ENCODE results near the gene DNM3.

DNM3 gene

DNA sequence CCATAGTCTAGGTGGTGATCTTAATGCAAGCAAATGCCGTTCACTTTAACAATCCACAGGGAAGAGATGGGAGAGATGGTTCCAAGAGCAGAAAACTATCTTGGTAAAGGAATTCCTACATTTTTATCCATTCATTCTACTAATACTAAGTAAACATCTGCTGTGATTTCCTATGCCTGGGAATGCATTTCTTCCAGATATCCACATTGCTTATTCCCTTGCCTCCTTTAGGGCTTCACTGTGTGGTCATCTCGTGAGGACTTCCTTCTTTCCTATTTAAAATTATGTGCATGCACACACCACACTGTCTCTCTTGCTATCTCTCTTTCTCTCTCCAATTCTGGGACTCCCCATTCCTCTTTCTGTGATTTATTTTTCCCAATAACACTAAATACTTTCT, 380.1 kb downstream of the DNM3 start:
- H3K36me3 ChIP-seq (replicated peaks), result no peaks in the 10 kb centered on the region
- no peak for DNase-seq (ENCODE audit: low spot score in 2 of 2)
- no peaks in the 10 kb centered on the region for H3K9me3 ChIP-seq
- in situ Hi-C loops (cut with MboI; ENCODE audit: low sequenced_read_pairs), result no loop called here
- no peak overlapping the region for H3K4me3 ChIP-seq
- H3K4me1 ChIP-seq, result no peaks in the 10 kb centered on the region
- H3K27me3 ChIP-seq (ENCODE audit: low read depth), result peaks cover 5% of the 10 kb centered on the region

DNA sequence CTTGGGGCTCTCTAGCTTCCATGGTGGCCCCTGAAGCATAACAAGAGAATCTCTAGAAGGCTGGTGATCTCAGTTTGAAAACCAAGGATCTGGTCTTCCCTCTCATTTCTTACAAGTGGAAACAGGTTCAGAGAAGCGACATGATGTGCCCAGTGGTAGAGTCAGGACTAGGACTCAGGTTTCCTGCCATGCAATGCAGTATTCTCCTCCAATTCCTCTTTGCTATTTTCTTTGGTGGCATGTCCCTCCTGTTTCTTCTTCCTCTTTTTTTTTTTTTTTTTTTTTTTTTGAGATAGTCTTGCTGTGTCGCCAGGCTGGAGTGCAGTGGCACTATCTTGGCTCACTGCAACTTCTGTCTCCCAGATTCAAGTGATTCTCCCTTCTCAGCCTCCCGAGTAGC, 383.6 kb downstream of the DNM3 start:
- DNase-seq (ENCODE audit: low spot score in 2 of 2), result no peak
- H3K36me3 ChIP-seq (replicated peaks), result no peaks in the 10 kb centered on the region
- H3K9me3 ChIP-seq, result no peaks in the 10 kb centered on the region
- H3K4me3 ChIP-seq, result no peak overlapping the region
- peaks cover 5% of the 10 kb centered on the region; the same call in 1 of the 2 replicates for H3K27me3 ChIP-seq (ENCODE audit: low read depth)
- in situ Hi-C loops (cut with MboI; ENCODE audit: low sequenced_read_pairs), result no loop called here
- H3K4me1 ChIP-seq, result no peaks in the 10 kb centered on the region

DNA sequence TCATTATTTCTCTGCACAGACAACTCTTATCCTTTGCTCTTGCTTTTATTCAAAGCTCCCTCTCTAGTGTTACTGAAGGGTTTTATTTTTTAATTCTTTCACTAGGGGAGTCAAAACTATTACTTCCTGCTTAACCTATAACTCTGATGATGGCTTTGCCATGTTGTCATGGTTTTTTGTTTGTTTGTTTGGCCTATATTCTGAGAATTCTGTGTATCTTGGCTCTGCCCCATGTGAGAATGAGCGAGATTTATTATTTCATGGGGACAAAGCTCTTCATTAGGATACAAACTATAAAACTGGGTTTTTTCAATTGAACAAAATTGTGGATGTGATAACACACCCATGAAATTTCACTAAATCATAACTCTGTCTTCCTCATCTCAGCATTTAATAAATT, 388.6 kb downstream of the DNM3 start:
- Histone ChIP-seq H3K4me3 (no peak overlapping the region), H3K4me1 (no peaks in the 10 kb centered on the region), H3K36me3 (replicated peaks) (no peaks in the 10 kb centered on the region), H3K9me3 (no peaks in the 10 kb centered on the region), H3K27me3 (ENCODE audit: low read depth) (no peaks in the 10 kb centered on the region)
- DNase-seq (ENCODE audit: low spot score in 2 of 2), result no peak
- in situ Hi-C loops (cut with MboI; ENCODE audit: low sequenced_read_pairs), result no loop called here

DNA sequence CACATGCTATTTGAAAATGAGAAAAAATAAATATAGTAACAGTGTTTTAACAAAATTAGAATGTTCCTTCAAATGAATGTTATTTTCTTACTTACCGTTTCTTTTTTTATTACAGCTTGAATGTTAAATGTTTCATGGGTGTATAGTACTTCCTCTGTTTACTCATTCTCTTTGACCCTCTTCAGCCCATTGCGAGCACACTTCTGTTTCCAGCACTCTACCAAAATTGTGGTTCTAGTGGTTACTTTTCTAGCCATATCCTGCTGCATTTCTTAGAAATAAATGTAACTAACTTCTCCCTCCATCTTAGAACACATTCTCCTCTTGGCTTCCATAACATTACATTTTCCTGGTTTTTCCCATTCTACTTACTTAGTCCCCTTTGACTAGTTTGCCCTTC, 389.2 kb downstream of the DNM3 start:
- Histone ChIP-seq H3K36me3 (replicated peaks) (no peaks in the 10 kb centered on the region), H3K4me1 (no peaks in the 10 kb centered on the region), H3K27me3 (ENCODE audit: low read depth) (no peaks in the 10 kb centered on the region), H3K4me3 (no peak overlapping the region), H3K9me3 (no peaks in the 10 kb centered on the region)
- no peak for DNase-seq (ENCODE audit: low spot score in 2 of 2)
- in situ Hi-C loops (cut with MboI; ENCODE audit: low sequenced_read_pairs), result no loop called here

GRCh38 chr1:172236958-172237357, 395.7 kb downstream of the DNM3 start:
- H3K9me3 ChIP-seq, result no peaks in the 10 kb centered on the region
- H3K36me3 ChIP-seq (replicated peaks), result no peaks in the 10 kb centered on the region
- no peaks in the 10 kb centered on the region; the same call in 1 of the 2 replicates for H3K4me1 ChIP-seq
- H3K27me3 ChIP-seq (ENCODE audit: low read depth), result no peaks in the 10 kb centered on the region
- H3K4me3 ChIP-seq, result no peak overlapping the region
- in situ Hi-C loops (cut with MboI; ENCODE audit: low sequenced_read_pairs), result no loop called here
- no peak for DNase-seq (ENCODE audit: low spot score in 2 of 2)

DNA sequence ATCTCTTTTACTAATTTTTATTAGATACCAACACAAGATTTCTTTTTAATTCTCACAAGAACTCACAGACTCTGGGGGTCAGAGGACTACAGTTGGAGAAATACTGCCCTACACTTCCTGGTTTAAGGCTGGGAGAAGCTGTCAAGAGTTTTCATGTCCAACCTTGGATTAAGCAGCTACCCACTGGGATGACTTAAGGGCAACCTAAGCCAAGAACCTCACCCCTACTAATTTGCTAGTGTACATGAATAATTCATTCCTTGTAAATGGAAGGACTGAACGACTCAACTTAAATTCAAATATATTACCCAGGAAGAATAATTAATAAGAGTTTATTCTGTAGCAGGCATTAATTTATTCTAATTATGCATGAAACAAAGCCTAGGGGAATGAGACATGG, 396.9 kb downstream of the DNM3 start:
- H3K27me3 ChIP-seq (ENCODE audit: low read depth), result no peaks in the 10 kb centered on the region
- no peaks in the 10 kb centered on the region for H3K9me3 ChIP-seq
- no peaks in the 10 kb centered on the region for H3K36me3 ChIP-seq (replicated peaks)
- in situ Hi-C loops (cut with MboI; ENCODE audit: low sequenced_read_pairs), result no loop called here
- H3K4me3 ChIP-seq, result no peak overlapping the region
- H3K4me1 ChIP-seq, result no peaks in the 10 kb centered on the region; the same call in 1 of the 2 replicates
- DNase-seq (ENCODE audit: low spot score in 2 of 2), result no peak

GRCh38 chr1:172238965-172239364, 397.7 kb downstream of the DNM3 start:
- Histone ChIP-seq H3K36me3 (replicated peaks) (no peaks in the 10 kb centered on the region), H3K9me3 (no peaks in the 10 kb centered on the region), H3K4me1 (no peaks in the 10 kb centered on the region; the same call in 1 of the 2 replicates), H3K27me3 (ENCODE audit: low read depth) (no peaks in the 10 kb centered on the region), H3K4me3 (no peak overlapping the region)
- peak in 1 of 2 experiments; percentile 13 for DNase-seq (ENCODE audit: low spot score in 2 of 2)
- in situ Hi-C loops (cut with MboI; ENCODE audit: low sequenced_read_pairs), result no loop called here

DNA sequence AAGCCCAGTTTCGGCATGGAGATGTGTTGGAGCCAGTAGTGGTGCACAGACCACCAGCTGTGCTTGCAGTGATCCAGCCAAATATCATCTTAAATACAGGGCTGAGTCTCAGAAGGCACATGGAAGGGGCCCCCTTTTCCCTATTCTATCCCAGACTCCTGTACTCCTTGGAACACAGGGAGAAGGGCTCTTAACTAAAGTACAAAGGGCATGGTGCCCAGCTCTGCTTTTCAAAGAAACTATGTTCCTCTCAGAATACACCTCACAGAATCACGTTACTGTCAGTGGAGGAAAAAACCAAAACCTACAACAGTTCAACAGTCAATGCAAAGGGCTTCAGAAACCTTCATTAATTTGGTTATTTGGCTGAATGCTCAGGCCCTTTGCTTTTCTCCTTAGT, 398.6 kb downstream of the DNM3 start:
- Histone ChIP-seq H3K4me3 (no peak overlapping the region), H3K36me3 (replicated peaks) (no peaks in the 10 kb centered on the region), H3K9me3 (no peaks in the 10 kb centered on the region), H3K27me3 (ENCODE audit: low read depth) (no peaks in the 10 kb centered on the region), H3K4me1 (no peaks in the 10 kb centered on the region; the same call in 1 of the 2 replicates)
- DNase-seq (ENCODE audit: low spot score in 2 of 2), result no peak
- in situ Hi-C loops (cut with MboI; ENCODE audit: low sequenced_read_pairs), result no loop called here

GRCh38 chr1:172241540-172241939, 400.2 kb downstream of the DNM3 start:
- Histone ChIP-seq H3K27me3 (ENCODE audit: low read depth) (no peaks in the 10 kb centered on the region), H3K4me1 (no peaks in the 10 kb centered on the region; the same call in 1 of the 2 replicates), H3K4me3 (no peak overlapping the region), H3K36me3 (replicated peaks) (no peaks in the 10 kb centered on the region), H3K9me3 (no peaks in the 10 kb centered on the region)
- no peak for DNase-seq (ENCODE audit: low spot score in 2 of 2)
- in situ Hi-C loops (cut with MboI; ENCODE audit: low sequenced_read_pairs), result no loop called here

DNA sequence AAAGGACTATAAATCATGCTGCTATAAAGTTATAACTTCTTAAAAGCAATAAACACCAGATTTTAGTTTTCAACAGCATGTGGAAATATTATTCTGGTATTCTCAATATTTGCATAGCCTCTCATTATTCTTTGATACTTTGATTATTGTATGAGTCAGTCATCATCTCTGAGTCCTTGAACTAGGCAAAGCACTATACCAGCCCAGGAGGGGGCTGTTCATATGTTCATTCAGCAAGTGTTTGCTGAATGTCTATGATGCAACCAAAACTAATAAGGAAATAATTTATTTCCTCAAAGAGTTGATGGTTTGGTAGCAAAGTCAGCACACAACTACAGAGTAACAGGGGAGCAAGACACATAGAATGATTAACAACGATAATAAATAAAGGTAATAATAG, 403.6 kb downstream of the DNM3 start:
- Histone ChIP-seq H3K4me3 (no peak overlapping the region), H3K9me3 (no peaks in the 10 kb centered on the region), H3K36me3 (replicated peaks) (no peaks in the 10 kb centered on the region), H3K4me1 (no peaks in the 10 kb centered on the region), H3K27me3 (ENCODE audit: low read depth) (no peaks in the 10 kb centered on the region)
- DNase-seq (ENCODE audit: low spot score in 2 of 2), result no peak
- in situ Hi-C loops (cut with MboI; ENCODE audit: low sequenced_read_pairs), result no loop called here

DNA sequence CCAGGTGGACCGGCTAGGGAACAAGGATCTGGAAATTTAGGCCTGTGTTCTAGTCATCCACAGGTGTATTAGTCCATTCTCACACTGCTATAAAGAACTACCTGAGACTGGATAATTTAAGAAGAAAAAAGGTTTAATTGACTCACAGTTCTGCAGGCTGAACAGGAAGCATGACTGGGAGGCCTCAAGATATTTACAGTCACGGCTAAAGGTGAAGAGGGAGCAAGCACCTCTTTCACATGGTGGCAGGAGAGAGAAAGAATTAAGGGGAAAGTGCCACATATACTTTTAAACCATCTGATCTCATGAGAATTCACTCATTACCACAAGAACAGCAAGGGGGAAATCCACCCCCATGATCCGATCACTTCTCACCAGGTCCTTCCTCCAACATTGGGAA, 404.5 kb downstream of the DNM3 start:
- Histone ChIP-seq H3K4me3 (no peak overlapping the region), H3K27me3 (ENCODE audit: low read depth) (no peaks in the 10 kb centered on the region), H3K36me3 (replicated peaks) (no peaks in the 10 kb centered on the region), H3K9me3 (no peaks in the 10 kb centered on the region), H3K4me1 (no peaks in the 10 kb centered on the region)
- in situ Hi-C loops (cut with MboI; ENCODE audit: low sequenced_read_pairs), result no loop called here
- DNase-seq (ENCODE audit: low spot score in 2 of 2), result no peak

- no peaks in the 10 kb centered on the region for H3K36me3 ChIP-seq (replicated peaks)
- in situ Hi-C loops (cut with MboI; ENCODE audit: low sequenced_read_pairs), result no loop called here
- no peak for DNase-seq (ENCODE audit: low spot score in 2 of 2)
- peaks cover 1% of the 10 kb centered on the region for H3K4me1 ChIP-seq
- H3K9me3 ChIP-seq, result no peaks in the 10 kb centered on the region
- H3K27me3 ChIP-seq (ENCODE audit: low read depth), result no peaks in the 10 kb centered on the region
- no peak overlapping the region for H3K4me3 ChIP-seq
These were observed 405.5 kb downstream of the DNM3 start for GRCh38 chr1:172246521-172247390.

DNA sequence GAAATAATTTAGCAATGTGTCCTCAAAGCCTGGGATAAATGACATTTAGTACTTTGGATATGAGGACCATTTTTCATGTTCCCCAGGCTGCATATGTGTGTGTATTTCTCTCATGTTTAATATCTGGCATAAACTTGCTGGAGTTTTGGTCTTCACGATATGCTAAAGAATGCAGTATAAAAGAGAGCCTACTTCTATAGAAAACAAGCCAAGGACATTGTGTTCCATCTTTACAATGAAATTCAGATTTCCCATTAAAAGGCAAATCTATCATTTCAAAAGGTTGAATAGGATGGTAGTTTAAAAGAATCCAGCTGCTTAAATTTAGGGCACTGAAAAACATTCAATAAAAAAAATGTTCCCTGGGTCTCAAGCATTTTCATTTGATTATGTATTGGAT, 410.2 kb downstream of the DNM3 start:
- H3K27me3 ChIP-seq (ENCODE audit: low read depth), result no peaks in the 10 kb centered on the region
- in situ Hi-C loops (cut with MboI; ENCODE audit: low sequenced_read_pairs), result no loop called here
- no peak overlapping the region for H3K4me3 ChIP-seq
- DNase-seq (ENCODE audit: low spot score in 2 of 2), result peak in 1 of 2 experiments; percentile 68
- H3K4me1 ChIP-seq, result peaks cover 18% of the 10 kb centered on the region
- no peaks in the 10 kb centered on the region for H3K9me3 ChIP-seq
- no peaks in the 10 kb centered on the region for H3K36me3 ChIP-seq (replicated peaks)

GRCh38 chr1:172252321-172252720, 411.0 kb downstream of the DNM3 start:
- Histone ChIP-seq H3K36me3 (replicated peaks) (no peaks in the 10 kb centered on the region), H3K4me3 (no peak overlapping the region), H3K27me3 (ENCODE audit: low read depth) (no peaks in the 10 kb centered on the region), H3K4me1 (peaks cover 18% of the 10 kb centered on the region), H3K9me3 (no peaks in the 10 kb centered on the region)
- no peak for DNase-seq (ENCODE audit: low spot score in 2 of 2)
- in situ Hi-C loops (cut with MboI; ENCODE audit: low sequenced_read_pairs), result no loop called here

DNA sequence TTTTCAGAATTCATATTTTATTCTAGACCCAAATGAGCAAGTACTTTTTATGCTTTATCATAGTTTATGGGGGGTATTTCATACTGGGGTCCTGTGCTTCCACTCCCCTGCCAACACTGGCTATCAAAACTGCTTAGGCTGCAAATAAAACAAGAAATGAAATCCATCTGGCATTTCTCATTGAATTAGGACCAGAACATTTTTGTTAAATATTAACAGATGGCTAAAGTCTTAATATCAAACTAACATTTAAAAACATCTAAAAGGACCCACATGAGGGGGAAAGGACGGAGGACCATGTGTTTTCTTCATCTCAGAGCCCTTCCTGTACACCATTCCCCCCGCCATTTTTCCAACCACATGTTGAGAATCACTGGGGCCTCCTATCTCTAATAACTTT, 411.7 kb downstream of the DNM3 start:
- no peak for DNase-seq (ENCODE audit: low spot score in 2 of 2)
- Histone ChIP-seq H3K4me3 (no peak overlapping the region), H3K36me3 (replicated peaks) (no peaks in the 10 kb centered on the region), H3K4me1 (peaks cover 18% of the 10 kb centered on the region), H3K9me3 (no peaks in the 10 kb centered on the region), H3K27me3 (ENCODE audit: low read depth) (no peaks in the 10 kb centered on the region)
- in situ Hi-C loops (cut with MboI; ENCODE audit: low sequenced_read_pairs), result no loop called here

Measured in HAP-1 (cell line).